ENCODE results near the gene CARS1. TPM values are rescaled to one million over a fixed set of nuclear protein-coding genes. Genes with fewer than 3 reads are reported as not detected.

CARS1 gene
- total RNA-seq, 1 experiment from 2014 or later: 57.2 TPM

DNA sequence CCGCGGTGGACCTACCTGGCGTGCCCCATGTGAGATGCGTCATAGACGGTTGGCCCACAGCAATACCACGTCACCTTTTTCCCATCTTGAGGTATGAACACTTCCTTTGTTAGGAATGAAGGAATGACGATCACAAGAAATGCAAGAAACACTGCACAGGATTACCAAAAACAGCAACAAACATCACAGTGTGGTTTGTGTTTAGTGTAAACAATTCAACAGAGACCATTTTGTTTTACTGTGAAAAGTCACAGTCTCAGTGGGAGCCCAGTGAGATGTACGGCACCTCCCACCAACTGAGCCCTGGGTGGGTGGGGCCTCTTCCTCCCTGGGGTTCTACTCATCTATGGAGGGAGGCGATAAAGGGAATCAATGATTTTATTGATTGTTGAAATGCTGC, 16.3 kb downstream of the CARS1 start:
- no peak for DNase-seq (ENCODE audit: low spot score)

DNA sequence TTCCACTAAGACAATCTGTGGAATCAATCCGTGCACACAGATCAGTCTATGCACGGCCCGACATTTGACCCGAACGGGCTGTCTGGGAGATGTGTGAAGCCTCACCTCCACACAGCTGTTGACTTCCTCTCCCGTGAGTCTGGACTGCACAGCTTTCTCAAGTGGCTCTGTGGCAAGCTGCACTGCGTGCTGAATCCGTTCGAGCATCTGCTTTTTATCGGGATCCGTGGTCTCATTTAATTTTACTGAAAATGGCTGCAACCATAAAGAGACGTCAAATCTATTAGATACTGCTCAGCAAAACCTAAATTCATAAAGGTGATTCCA, 19.3 kb downstream of the CARS1 start:
- DNase-seq (ENCODE audit: low spot score): no peak

DNA sequence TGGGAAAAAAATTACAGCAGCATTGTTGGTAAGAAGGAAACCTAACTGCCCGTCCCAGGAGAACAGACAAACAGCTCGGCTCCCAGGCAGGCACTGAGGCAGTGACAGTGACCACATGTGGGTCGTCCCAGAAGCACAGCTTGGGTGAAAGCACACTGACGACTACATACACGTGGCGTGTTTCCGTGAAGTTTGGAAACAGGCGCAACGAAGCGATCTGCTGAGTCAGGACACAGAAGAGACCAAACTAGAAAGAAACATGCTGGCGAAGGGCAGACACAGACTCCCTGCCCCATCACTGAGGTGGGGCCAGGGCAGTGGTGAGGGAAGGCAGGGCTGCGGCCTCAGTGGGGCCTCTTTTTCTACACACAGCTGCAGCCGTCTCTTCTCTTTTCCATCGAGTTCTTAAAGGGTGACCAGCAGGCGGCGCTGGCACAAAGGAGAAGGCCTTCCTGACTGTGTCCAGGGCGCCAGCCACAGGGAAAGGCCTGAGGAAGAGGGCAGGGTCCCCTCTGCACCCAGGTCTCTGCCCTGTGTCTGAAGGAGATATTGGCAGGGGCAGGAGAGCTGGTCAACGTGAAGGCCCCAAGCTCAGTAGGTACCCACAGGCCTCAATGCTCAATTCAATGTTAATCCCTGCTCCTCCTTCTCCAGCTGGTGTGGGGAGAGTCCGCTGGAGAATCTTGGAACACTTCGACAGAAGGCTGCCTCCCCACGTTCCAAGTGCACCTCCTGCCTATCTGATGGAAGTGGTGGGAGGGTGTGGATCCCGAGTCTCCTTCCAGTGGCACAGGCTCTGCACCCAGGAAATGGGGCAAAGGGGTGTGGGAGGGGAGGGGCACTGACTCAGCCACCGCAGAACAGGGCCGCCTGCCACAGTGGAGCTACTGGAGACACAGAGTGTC, 19.9 kb downstream of the CARS1 start:
- peak; percentile 85 for DNase-seq (ENCODE audit: low spot score)

DNA sequence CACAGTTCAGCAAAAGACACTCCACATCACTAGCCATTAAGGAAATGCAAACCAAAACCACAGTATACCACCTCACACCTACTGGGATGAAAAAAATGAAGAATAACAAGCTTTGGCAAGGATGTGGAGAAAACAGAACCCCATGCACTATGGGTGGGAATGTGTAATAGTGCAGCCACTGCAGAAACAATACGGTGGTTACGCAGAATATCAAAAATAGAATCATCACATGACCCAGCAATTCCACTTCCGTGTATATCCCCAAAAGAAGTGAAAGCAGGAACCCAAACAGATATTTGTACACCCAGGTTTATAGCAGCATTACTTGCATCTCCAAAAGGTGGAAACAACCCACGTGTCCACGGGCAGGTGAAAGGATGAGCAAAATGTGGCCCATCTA, 20.8 kb downstream of the CARS1 start:
- DNase-seq (ENCODE audit: low spot score): no peak

DNA sequence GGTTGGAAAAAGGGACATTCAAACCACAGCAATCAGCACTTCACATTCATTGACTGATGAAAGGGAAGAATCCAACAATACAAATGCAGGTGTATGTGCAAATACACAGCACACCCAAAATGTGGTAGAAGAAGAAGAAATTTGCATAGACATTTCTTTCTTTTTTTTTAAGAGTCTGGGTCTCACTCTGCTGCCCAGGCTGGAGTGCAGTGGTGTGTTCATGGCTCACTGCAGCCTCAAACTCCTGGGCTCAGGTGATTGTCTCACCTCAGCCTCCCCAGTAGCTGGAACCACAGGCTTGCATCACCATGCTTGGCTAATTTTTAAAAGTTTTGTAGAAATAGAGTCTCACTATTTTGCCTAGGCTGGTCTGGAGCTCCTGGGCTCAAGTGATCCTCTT, 21.9 kb downstream of the CARS1 start:
- no peak for DNase-seq (ENCODE audit: low spot score)

DNA sequence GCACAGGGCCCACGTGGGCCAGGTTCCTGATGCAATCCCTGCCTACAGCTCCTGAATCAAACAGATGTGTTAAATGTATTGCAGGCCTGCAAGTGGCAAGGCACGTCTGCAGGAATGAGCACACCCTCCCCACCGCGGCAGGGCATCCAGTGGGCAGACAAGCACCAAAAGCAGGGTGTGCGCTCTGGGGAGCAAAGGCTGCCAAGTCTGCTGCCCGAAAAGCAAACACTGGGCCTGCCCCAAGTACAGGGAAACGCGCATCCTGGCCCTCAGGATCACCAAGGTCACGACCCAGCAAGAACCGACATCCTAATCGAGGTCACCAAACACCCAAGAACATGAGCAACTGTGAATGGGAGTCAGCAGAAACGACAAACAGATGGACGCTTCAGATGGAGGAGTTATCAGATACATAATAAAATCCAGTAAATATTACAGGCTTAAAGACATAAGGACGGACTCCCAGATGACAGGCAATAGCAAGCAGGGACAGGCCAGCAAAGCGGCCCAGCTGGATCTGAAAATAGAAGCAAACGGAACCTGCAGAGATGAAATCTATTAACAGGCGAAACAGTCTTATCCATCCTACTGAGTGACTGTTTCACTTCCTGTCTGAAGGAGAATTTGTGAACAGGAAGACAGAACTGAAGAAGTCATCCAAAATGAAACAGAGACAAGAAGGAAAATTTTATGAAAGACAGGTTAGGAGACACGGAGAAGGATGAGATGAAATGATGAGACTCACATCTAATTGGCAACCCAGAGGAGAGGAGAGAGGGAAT, 26.7 kb downstream of the CARS1 start:
- DNase-seq (ENCODE audit: low spot score): no peak

DNA sequence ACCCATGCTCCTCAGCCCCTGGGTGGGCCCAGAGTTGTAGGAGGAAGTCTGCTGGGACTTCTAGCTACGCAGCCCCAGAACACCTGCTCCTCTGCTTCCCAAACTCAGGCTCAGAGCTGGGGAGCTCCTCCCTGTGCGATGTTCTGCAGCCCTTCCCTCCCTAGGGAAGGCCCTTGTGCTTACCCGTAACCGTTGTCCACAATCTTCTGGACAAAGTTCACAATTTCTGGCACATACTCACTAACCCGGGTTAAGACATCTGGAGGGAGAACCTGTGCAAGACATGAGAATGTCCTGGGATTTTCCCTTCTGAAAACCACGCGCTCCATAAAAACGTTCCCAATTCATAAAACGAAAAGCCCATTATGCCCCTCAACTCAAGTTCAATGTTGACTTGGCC, 28.4 kb downstream of the CARS1 start:
- DNase-seq (ENCODE audit: low spot score): no peak

DNA sequence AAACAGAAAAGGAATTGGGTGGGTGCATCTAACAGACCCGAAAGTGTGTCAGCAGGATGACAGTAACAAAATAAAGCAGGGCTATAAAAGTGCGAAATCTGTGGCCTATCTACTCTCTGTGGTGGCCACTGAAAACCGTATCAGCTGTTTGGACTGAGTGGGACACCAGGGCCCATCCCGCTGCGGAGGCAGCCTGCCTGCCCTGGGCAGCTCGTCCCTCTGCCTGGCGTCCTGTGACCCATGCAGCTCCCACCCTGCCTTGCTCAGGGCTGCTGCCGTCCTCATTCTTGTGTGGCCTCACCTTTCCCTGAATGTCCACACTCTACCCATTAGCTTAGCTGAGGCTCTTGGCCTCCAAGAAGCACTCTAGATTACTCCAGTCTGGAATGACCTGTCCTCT, 30.4 kb downstream of the CARS1 start:
- DNase-seq (ENCODE audit: low spot score): no peak

DNA sequence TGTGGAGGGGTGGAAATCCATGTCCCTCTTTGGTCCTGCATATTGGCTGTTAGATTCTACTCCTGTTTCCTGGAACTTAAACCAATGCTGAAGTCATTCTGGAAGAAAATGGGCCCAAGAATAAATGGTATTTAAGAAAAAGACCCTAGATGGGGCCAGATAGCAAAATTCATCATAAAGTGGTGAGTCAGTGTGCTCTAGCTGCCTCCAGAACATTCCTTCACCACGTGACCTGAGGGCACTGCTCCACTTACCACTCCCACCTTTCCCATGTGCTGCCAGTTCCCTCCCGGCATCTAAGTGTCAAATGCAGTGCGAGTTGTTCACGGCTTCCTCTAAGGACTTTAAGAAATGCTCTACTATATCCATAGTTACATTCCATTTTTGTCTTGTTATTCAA, 34.2 kb downstream of the CARS1 start:
- DNase-seq (ENCODE audit: low spot score): peak; percentile 61

DNA sequence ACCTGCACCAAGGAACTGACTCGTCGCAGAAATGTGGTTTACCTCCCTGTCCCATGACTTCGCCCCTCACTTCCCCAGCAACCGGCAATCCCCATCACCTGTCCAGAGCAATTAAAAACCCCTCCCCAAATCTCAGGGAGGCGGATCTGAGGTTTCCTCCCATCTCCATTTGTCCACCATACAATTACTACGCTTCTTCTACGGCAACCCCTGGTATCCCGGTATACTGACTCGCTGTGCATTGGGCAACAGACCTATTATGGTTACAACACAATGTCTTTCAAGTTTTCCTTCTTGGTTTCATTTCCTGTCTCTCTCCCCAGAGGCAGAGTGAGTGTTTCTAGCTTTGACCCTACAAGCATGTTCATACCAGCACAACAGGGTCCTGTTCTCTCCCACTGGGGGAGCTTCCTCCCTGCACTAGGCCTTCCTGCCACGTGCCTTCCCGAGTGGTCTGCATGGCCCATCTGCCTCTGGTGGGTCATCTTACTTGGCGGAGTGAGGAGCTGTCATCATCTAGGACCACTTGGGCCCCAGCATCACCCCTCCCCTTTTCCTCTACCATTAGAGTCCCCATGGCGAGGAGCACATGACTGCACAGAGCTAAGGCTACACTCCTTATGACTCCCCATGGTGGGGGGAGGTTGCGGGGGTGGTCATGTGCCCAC, 34.8 kb downstream of the CARS1 start:
- DNase-seq (ENCODE audit: low spot score): peak; percentile 42

DNA sequence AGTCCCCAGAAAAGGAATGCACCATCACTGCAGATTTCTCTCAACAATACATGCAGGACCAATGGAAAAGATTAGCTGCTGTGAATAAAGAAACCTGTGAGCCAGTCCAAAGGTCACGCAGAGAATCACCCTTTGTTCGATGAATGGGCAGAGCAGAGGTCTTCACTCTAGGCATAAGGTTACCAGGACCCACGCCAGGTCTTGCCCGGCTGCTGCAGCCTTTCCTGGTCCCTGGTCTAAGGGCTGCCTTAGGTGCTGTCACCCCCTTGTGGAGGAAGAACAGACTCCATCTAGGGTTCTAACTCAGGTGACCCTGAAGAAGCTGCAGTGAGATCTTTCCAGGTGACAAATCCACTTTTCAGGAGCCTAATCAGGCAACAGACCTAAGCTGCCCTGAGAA, 36.1 kb downstream of the CARS1 start:
- DNase-seq (ENCODE audit: low spot score): peak; percentile 46

DNA sequence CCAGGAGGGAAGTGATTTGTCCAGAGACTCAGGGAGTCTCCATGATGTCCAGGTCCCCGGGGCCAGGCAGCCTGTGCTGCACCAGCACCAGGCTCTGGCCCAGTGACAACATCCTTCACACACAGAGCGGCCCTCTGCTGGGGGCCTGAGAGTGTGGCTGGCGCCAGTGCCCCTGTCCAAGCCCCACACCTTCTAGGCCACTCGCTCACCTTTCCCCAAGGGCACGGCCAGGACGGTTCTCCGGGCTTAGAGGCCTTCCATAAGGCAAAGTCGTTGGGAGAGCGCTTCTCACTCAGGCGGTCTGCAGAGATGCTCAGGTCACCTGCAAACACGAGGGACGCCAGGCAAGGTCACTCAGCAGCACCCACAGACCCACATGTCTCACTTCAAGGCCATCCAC, 37.2 kb downstream of the CARS1 start:
- no peak for DNase-seq (ENCODE audit: low spot score)

DNA sequence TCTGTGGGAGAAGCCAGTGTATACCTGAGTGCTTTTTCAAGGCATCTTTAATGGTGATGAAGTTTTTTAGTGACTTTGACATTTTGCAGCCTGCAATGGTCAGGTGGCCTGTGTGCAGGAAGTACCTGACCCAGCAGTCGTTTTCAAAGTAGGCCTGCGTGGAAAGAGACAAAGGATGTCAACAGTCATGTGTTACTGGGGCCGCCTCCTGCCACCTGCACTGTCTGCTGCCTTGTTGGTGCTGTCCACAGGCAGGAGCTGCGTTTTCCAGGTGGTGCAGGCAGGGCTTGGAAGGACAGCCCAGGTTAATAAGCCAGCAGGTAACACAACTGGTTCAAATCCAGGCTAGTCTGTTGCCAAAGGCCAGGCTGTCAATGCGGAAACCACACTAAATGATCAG, 38.6 kb downstream of the CARS1 start:
- no peak for DNase-seq (ENCODE audit: low spot score)

DNA sequence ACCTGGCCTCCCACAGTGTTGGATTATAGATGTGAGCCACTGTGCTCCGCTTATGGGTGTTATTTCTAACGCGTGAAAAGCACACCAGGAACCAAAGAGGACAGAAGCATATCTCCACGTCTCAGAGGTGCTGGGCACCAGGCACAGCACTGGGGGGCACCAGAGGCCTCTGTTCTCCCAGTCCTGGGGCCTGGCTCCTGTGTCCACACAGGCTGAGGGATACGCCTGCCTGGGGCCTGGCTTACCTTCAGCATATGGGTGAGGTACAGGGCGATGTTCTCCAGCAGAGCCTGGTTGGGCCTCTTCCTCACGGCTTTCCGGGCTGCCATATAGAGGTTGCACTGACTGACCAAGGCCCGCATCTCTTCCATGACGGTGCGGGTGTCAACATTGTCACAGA, 40.4 kb downstream of the CARS1 start:
- no peak for DNase-seq (ENCODE audit: low spot score)

DNA sequence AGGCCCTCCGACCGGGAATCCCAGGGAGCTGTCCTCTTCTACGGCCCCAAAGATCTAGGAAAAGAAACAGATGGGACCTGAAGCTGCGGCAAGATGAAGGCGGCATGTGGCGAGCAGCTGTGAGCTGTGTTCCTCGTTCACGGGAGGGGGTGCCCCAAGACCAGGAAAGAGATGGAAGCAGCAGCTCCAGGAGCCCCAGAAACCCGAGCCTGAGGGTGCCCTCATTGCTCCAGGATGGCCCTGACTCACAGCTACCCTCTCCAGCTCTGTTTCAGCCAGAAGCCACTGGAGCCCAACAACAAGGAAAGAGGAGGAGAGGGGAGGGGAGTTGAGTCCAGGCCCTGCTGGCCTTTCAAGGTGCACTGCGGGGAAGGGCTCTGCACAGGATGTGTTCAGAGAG, 41.4 kb downstream of the CARS1 start:
- no peak for DNase-seq (ENCODE audit: low spot score)

DNA sequence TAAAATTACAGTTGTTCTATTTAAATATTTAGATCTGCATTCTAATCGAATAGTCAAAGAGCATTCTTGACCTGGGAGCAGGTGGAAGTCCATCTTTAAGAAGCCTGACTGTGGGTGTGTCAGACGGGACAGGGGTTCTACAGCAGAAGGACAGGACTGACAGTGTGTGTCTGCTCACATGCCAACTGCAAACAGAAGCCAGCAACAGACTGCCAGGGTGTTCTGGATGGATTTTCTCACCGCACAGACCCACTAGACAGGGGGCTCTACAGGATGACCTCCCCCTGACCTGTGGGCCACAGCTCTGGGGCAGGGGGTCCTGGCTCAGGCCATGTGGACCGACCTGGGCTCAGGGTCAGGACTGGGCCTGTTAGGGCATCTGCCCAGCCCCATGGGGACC, 42.3 kb downstream of the CARS1 start:
- DNase-seq (ENCODE audit: low spot score): no peak

DNA sequence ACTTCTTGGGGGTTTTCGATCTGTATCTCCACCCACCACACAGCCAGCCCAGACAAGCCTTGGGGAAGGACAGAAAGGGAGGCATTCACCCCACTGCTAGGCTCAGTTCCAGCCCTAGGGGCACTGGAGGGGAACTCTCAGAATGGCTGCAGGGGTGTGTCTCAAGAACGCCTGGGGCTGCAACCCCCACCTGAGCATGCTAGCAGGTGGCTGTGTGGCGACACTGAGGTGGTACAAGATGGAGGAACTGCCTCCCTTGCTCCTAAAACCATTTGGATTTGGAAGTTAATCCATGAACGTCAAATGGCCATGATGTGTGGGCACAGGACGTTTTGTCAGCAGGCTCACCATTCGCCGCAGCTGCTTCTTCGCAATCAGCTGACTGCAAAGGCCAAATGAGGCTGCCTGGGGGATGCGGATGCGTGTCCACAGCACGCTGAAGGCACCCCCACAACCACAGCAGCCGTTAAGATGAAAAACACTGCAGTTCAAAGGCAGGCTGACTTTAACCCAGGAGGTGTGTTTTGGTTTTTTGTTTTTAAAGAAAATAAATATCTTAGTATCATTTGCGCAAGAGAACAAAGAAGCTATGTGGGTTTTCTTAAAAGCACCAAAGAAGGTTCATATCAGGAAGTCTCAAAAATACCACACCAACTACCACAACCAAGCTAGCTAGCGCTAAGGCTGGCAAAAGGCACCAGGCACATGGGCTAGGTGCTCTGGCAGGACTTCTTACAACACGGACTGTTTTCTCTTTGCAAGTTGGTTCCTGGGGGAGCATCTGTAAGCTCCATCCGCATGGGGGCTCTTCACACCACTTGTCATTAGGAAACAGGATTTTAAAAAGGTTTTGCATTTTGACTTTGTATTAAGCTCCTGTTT, 42.9 kb downstream of the CARS1 start:
- no peak for DNase-seq (ENCODE audit: low spot score)

DNA sequence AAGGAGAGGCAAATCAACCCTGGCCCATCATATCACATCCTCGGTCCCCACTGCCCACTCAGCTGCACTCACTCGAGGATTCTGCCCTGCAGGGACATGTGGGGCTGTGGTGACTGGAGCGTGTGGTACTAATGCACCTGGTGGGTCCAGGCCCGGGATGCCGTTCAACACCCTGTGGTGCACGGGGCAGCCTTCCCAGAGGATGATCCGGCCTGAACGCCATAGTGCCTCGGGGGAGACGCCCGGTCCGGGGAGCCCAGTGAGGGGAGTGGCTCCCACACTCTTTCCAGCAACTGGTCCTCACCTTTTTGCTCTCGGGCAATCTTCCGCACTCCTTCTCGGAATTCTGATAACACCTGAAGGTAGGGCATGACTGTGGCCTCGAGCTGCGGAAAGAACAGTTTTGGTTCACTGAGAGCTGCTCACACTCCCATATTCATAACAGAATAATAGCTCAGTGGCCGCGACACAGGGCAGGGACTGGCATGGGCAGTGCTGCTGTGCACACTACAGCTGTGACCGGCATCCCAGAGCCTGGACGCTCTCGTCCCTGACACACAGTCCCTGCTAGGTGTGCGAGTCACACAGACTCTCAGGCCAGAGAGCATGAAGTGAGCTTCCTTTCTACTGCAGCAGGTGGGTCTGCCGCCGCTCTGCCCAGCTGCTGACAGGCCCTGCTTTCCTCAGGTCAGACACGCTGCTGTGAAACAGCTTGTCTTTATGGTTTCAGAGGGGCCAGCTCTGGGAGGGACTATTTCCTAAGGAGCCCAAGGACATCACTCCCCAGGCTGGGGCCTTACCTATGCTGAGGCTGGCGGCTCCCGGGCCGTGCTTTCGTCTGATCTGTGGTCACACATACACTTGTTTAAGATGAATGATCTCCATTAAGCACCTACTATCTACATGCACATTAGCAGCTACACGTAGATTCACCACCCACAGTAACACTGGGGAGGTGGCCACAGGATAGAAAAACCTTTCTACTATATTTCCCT, 45.0 kb downstream of the CARS1 start:
- DNase-seq (ENCODE audit: low spot score): no peak

DNA sequence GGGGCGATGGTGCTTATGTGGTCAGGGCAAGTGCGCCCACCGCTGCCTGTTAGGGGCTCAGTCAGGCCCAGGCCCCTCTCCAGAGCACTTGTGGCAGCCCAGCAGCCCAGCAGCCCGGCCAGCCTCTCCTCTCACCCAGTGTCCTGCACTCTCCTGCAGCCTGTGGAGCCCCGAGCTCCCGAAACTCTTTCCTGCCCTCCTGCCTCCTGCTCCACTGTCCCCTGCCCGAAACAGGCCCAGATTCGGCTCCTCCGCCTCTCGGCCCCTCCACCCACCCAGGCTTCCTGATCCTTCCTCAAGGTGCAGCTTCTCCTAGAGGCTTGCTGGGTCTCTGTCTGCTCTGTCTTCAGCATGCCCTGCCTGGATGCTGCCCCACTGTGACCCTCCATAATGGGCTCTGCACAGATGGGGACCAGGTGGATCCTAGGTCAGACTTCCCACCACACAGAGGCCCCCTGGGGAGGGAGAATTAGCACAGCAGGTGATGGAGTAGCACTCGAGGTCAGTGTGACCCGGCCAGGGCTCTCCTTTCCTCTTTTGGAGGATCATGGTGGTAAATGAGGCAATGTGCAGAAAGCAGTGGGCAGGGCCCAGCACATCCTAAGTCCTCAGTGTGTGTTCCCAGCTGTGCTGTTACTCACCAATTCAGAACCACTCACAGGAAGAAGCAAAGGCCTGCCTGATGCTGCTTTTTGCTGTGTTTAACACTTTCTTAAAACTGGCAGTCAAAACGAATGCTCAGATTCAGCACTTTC, 46.5 kb downstream of the CARS1 start:
- no peak for DNase-seq (ENCODE audit: low spot score)

DNA sequence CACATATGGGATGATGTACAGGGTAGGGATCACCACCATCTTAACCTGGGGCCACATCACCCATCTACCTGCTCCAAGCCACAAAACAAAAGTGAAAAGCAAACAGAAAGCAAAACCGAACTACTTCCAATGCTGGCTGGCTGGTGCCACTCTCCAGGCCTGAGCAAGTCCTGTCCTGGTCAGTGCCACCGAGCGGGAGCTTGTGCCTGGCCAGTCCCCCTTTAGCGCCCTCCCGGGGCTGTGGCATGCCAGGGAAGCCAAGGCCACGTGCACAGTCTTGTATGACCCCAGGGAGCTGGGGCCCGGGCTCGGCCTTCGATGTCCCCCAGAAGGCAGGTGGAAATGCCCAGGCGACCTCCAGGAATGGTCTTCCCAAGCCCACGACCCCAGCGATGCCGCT, 47.2 kb downstream of the CARS1 start:
- DNase-seq (ENCODE audit: low spot score): no peak
